Measurements from ENCODE around the gene HOXD13. TPM values are rescaled to one million over a fixed set of nuclear protein-coding genes. Genes with fewer than 3 reads are reported as not detected.

The HOXD13 gene
- total and polyA plus RNA-seq, 11 donors: not detected

GRCh38 chr2:176111846-176112374, 19.4 kb downstream of the HOXD13 start:
- no peaks in the 10 kb centered on the region for H3K36me3 ChIP-seq
- H3K9me3 ChIP-seq: no peaks in the 10 kb centered on the region
- peaks cover 0 to 30% (median 4%) of the 10 kb centered on the region in 12 donors for H3K4me1 ChIP-seq
- ATAC-seq: no peak
- H3K27me3 ChIP-seq: peaks cover 93 to 99% (median 96%) of the 10 kb centered on the region in 9 donors
- no peak overlapping the region for H3K27ac ChIP-seq
- intact Hi-C loops (cut with DNase I): no loop called here
- TF ChIP-seq, protein P1, sequence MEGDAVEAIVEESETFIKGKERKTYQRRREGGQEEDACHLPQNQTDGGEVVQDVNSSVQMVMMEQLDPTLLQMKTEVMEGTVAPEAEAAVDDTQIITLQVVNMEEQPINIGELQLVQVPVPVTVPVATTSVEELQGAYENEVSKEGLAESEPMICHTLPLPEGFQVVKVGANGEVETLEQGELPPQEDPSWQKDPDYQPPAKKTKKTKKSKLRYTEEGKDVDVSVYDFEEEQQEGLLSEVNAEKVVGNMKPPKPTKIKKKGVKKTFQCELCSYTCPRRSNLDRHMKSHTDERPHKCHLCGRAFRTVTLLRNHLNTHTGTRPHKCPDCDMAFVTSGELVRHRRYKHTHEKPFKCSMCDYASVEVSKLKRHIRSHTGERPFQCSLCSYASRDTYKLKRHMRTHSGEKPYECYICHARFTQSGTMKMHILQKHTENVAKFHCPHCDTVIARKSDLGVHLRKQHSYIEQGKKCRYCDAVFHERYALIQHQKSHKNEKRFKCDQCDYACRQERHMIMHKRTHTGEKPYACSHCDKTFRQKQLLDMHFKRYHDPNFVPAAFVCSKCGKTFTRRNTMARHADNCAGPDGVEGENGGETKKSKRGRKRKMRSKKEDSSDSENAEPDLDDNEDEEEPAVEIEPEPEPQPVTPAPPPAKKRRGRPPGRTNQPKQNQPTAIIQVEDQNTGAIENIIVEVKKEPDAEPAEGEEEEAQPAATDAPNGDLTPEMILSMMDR (IDR thresholded peaks at IDR 0.05): no peak
- no peak for TF ChIP-seq POLR2A (IDR thresholded peaks at IDR 0.05)
- H3K4me3 ChIP-seq: no peak overlapping the region
- DNase-seq: no peak
- WGBS, 4 donors: 3 to 8% (median 5%) methylated on average over 26 to 29 of the region's 29 CpGs

- Histone ChIP-seq H3K9me3 (no peaks in the 10 kb centered on the region), H3K4me3 (no peak overlapping the region), H3K27me3 (peaks cover 95 to 100% (median 99%) of the 10 kb centered on the region in 9 donors), H3K36me3 (no peaks in the 10 kb centered on the region), H3K4me1 (peaks cover 0 to 24% (median 0%) of the 10 kb centered on the region in 12 donors), H3K27ac (no peak overlapping the region)
- TF ChIP-seq, protein P1 (IDR thresholded peaks at IDR 0.05): no peak
- no peak for TF ChIP-seq POLR2A (IDR thresholded peaks at IDR 0.05)
- 4 to 9% (median 6%) methylated on average over 33 to 40 of the region's 40 CpGs for WGBS, 4 donors
- DNase-seq (no peak), ATAC-seq (no peak)
- intact Hi-C loops (cut with DNase I): no loop called here
Observed at GRCh38 chr2:176112375-176113302, 20.1 kb downstream of the HOXD13 start.

DNA sequence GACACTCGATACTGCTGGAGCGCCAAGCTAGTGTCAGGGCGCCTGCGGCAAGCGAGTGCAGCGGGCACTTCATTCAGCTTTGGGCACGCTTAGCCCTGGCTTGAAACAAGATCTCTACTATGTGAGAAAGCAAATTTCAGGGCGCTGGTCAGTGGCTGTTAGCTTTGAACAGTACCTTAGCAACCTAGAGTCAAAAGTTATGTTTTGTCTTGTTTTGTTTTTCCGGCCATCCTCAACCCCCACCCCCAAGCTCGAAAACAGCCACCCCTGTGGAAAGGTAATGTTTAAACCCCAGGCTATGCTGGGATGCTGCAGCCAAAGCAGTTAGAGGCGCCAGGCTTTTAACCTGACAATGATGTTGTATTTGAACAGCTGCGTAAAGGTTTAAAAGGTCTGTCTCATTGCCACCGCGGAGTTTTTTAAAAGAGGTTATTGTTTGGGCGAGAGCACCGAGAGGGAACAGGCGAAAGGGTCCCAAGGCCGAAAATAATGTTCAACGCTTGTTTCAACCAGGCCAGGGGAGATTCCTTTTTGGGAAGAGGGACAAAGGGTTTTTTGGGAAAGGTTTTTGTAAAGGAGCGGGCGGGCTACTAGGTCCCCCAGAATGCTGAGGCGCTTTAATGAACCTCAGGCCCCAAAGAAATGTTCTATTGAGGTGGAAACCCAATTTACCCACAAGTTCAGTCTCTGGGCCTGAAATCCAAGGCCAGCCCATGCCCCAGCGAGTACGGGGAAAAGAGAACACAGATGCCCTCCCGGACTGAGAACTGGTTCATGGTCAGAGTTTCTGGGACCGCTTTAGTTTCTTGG, 21.8 kb downstream of the HOXD13 start:
- no peak overlapping the region for H3K27ac ChIP-seq
- 6 to 11% (median 10%) methylated on average over 23 to 26 of the region's 26 CpGs for WGBS, 4 donors
- peaks cover 0 to 8% (median 0%) of the 10 kb centered on the region in 12 donors for H3K4me1 ChIP-seq
- peaks cover 96 to 100% (median 99%) of the 10 kb centered on the region in 9 donors for H3K27me3 ChIP-seq
- TF ChIP-seq POLR2A (IDR thresholded peaks at IDR 0.05): no peak
- TF ChIP-seq, protein P1 (IDR thresholded peaks at IDR 0.05): no peak
- ATAC-seq: no peak
- H3K36me3 ChIP-seq: no peaks in the 10 kb centered on the region
- DNase-seq: no peak
- no peaks in the 10 kb centered on the region for H3K9me3 ChIP-seq
- intact Hi-C loops (cut with DNase I): no loop called here
- no peak overlapping the region for H3K4me3 ChIP-seq
